GM12878 (cell line): ENCODE results near the gene UGT1A6. TPM values are rescaled to one million over a fixed set of nuclear protein-coding genes. Genes with fewer than 3 reads are reported as not detected.

ENCODE experiments used
- ATAC-seq: fragments of 200-7000 bp; cut with Tn5 transposase; 3 replicates; pipeline ENCODE4 v1.9.1; 2020; ENCODE audit warnings: mild to moderate bottlenecking, moderate library complexity
- BruUV-seq: library from RNA; stranded (reverse); fragments of 400-500 nt; replicated peaks from 2 replicates; lab custom pipeline; 2021; lab: Mats Ljungman, UMichigan
- CTCF ChIA-PET: fragments of 300-600 bp; sonication (Branson Sonifier 250); formaldehyde crosslinking; extraction: SDS; loops from one replicate; lab custom pipeline; 2021; ENCODE audit warnings: inconsistent platforms; lab: Yijun Ruan, JAX
- POLR2A ChIA-PET: fragments of 350-600 bp; formaldehyde crosslinking; extraction: SDS; loops from one replicate; lab custom pipeline; 2021; ENCODE audit warnings: inconsistent platforms; lab: Charles Lee
- RAD21 ChIA-PET: fragments of 300-600 bp; sonication (Branson Sonifier 250); formaldehyde crosslinking; loops from one replicate; lab custom pipeline; 2023; ENCODE audit warnings: antibody characterized with exemption; ENCODE audit not compliant: unreplicated experiment; lab: Charles Lee
- SMC1A ChIA-PET: fragments of 300-600 bp; sonication (Branson Sonifier 250); formaldehyde crosslinking; loops from one replicate; lab custom pipeline; 2023; ENCODE audit not compliant: unreplicated experiment, uncharacterized antibody; lab: Charles Lee
- DNase-seq: peaks from one replicate; pipeline ENCODE4 v3.0.0-alpha.2; 2011; ENCODE audit warnings: low read depth, low spot score
- FAIRE-seq: peaks from 3 replicates; lab custom pipeline; 2011; peaks lifted over from hg19 to GRCh38; lab: Jason Lieb, UNC
- H2AFZ ChIP-seq: 2 replicates; pipeline ENCODE4 v1.6.0; 2011; ENCODE audit warnings: low read depth, low read length, control low read depth; ENCODE audit not compliant: control insufficient read depth
- H3K27ac ChIP-seq: 2 replicates; pipeline ENCODE4 v1.5.1; 2011; ENCODE audit warnings: control low read depth; ENCODE audit not compliant: control insufficient read depth, insufficient read depth
- H3K27me3 ChIP-seq, 2 experiments: replicated peaks in 1 of 2; 2 replicates each; pipeline versions ENCODE4 v1.6.0 to v1.6.1; 2011; ENCODE audit warnings: low read length in 1 of 2; ENCODE audit not compliant: control insufficient read depth in 2 of 2, insufficient read depth in 2 of 2
- H3K36me3 ChIP-seq, 2 experiments: 2 replicates each; pipeline ENCODE4 v1.5.1; 2011; ENCODE audit warnings: low read length in 1 of 2; ENCODE audit not compliant: control insufficient read depth in 2 of 2, insufficient read depth in 2 of 2
- H3K4me1 ChIP-seq: 2 replicates; pipeline ENCODE4 v1.6.1; 2011; ENCODE audit warnings: mild to moderate bottlenecking, low read length, moderate library complexity, mixed read lengths; ENCODE audit not compliant: control insufficient read depth, insufficient read depth
- H3K4me2 ChIP-seq: 2 replicates; pipeline ENCODE4 v1.6.0; 2011; ENCODE audit warnings: control low read depth; ENCODE audit not compliant: control insufficient read depth, insufficient read depth
- H3K4me3 ChIP-seq: fragments of 200-600 bp; sonication (generic); 2 replicates; pipeline ENCODE4 v1.5.1; 2016
- H3K79me2 ChIP-seq: 2 replicates; pipeline ENCODE4 v1.6.0; 2011; ENCODE audit warnings: low read length; ENCODE audit not compliant: control insufficient read depth, insufficient read depth
- H3K9ac ChIP-seq: 2 replicates; pipeline ENCODE4 v1.8.0; 2011; ENCODE audit warnings: low read length, control low read depth, mixed read lengths; ENCODE audit not compliant: control insufficient read depth, insufficient read depth
- H3K9me3 ChIP-seq: replicated peaks from 3 replicates; pipeline ENCODE4 v1.5.1; 2011; ENCODE audit warnings: mild to moderate bottlenecking, low read length; ENCODE audit not compliant: control insufficient read depth, insufficient read depth
- H4K20me1 ChIP-seq: 2 replicates; pipeline ENCODE4 v1.6.0; 2011; ENCODE audit not compliant: control insufficient read depth, insufficient read depth
- BCL3 ChIP-seq: IDR thresholded peaks from 2 replicates; pipeline ENCODE4 v1.6.1; 2011; ENCODE audit warnings: borderline replicate concordance, low read depth, mild to moderate bottlenecking, moderate library complexity, low read length; ENCODE audit not compliant: insufficient read depth, poor library complexity, severe bottlenecking
- CBX5 ChIP-seq: sonication (generic); IDR thresholded peaks from 2 replicates; pipeline ENCODE4 v1.6.1; 2016; ENCODE audit warnings: low read depth, moderate library complexity, mild to moderate bottlenecking, inconsistent platforms
- DPF2 ChIP-seq: fragments of 450-650 bp; IDR thresholded peaks from 2 replicates; pipeline ENCODE4 v1.6.1; 2017; ENCODE audit warnings: mild to moderate bottlenecking
- EGR1 ChIP-seq, 2 experiments: IDR thresholded peaks; 1 replicate in 1 of 2; 2 replicates in 1 of 2; pipeline ENCODE4 v1.6.1; 2011 to 2012; ENCODE audit warnings: low read depth in 2 of 2, low read length in 2 of 2, borderline replicate concordance in 1 of 2, mild to moderate bottlenecking in 1 of 2, moderate library complexity in 1 of 2
- EZH2 ChIP-seq: IDR thresholded peaks from 2 replicates; pipeline ENCODE4 v1.6.1; 2012; ENCODE audit warnings: low read depth, mild to moderate bottlenecking, control low read depth, inconsistent platforms, low read length, borderline replicate concordance; ENCODE audit not compliant: control insufficient read depth
- HDAC2 ChIP-seq: fragments of 200-600 bp; sonication (generic); IDR thresholded peaks from 2 replicates; pipeline ENCODE4 v1.6.1; 2017
- NR2C1 ChIP-seq: fragments of 450-650 bp; IDR thresholded peaks from 2 replicates; pipeline ENCODE4 v1.6.1; 2017; ENCODE audit warnings: antibody characterized with exemption, mild to moderate bottlenecking, moderate library complexity
- PBX3 ChIP-seq: IDR thresholded peaks from 2 replicates; pipeline ENCODE4 v1.6.1; 2011; ENCODE audit warnings: mild to moderate bottlenecking, low read depth, low read length, moderate library complexity; ENCODE audit not compliant: insufficient replicate concordance
- POLR2A ChIP-seq: IDR thresholded peaks from 2 replicates; pipeline ENCODE4 v1.6.1; 2011; ENCODE audit warnings: low read depth, mild to moderate bottlenecking, low read length
- SMARCA5 ChIP-seq: fragments of 450-650 bp; IDR thresholded peaks from 2 replicates; pipeline ENCODE4 v1.6.1; 2017; ENCODE audit warnings: mild to moderate bottlenecking
- YY1 ChIP-seq: IDR thresholded peaks from 2 replicates; pipeline ENCODE4 v1.6.1; 2011; ENCODE audit warnings: low read depth, mild to moderate bottlenecking, low read length
- ZNF592 ChIP-seq: fragments of 450-650 bp; IDR thresholded peaks from 2 replicates; pipeline ENCODE4 v1.6.1; 2017; ENCODE audit warnings: mild to moderate bottlenecking, moderate library complexity
- WGBS: methylation state at CpG from one replicate; pipeline ENCODE4 v1.1.6; 2016; ENCODE audit warnings: low lambda C conversion rate; ENCODE audit not compliant: insufficient replicate concordance, insufficient coverage; ENCODE audit errors: missing lambda C conversion rate; 5-methylcytosine and 5-hydroxymethylcytosine counted together
- in situ Hi-C: fragments of 300-500 bp; cut with MboI; formaldehyde crosslinking; loops from 9 replicates; pipeline ENCODE4 v1.14.3; 2018; ENCODE audit warnings: mixed read lengths
- intact Hi-C: fragments of 100-400 bp; cut with micrococcal nuclease; formaldehyde crosslinking; loops from one replicate; pipeline ENCODE4 v1.14.2; 2022; ENCODE audit not compliant: unreplicated experiment
- polyA plus RNA-seq, 11 experiments: library from polyadenylated mRNA; depleted of rRNA in 4 of 11; unstranded in 6 of 11; stranded (reverse) in 5 of 11; fragments of >200 nt; fragmentation: Nextera tagmentation in 4 of 11; fragmentation: Illumina TruSeq in 1 of 11; extraction: Ambion mirVana in 4 of 11; extraction: Trizol in 1 of 11; gene quantifications; 1 replicate in 1 of 11; 2 replicates in 10 of 11; pipeline versions ENCODE4 v1.2.1 to v1.2.3, GENCODE V29; 2011 to 2016; ENCODE audit warnings: inconsistent platforms in 2 of 11, missing spikeins in 2 of 11, low read depth in 1 of 11
- total RNA-seq, 4 experiments: library from RNA; depleted of rRNA in 3 of 4; stranded (reverse); fragments of >200 nt in 3 of 4; fragmentation: Illumina TruSeq in 1 of 4; extraction: Trizol in 1 of 4; gene quantifications; 2 replicates each; pipeline versions ENCODE4 v1.2.1 to v1.2.3, GENCODE V29; 2013 to 2021

Gene UGT1A6
- total and polyA plus RNA-seq, 10 of the 15 experiments (the other 5 are each of a cell fraction or from before 2014, with no cell fraction given): not detected

- 21% methylated on average over 4 of the region's 4 CpGs for WGBS
- ChIA-PET CTCF (interaction anchor here (1.0 kb wide), 1 partner anchor 54 kb away, joined by 3 read pairs; no protein-coding TSS in a partner anchor), RAD21 (no interaction called here), SMC1A (no interaction called here), POLR2A (no interaction called here)
- H3K79me2 ChIP-seq: no peaks in the 10 kb centered on the region
- no peak overlapping the region for H3K4me2 ChIP-seq
- H3K27ac ChIP-seq: no peak overlapping the region
- H3K27me3 ChIP-seq: peaks cover 0 to 3% of the 10 kb centered on the region in 2 experiments; a peak in 1 of 4 replicates
- H3K9me3 ChIP-seq: no peaks in the 10 kb centered on the region
- ATAC-seq (no peak), DNase-seq (no peak), FAIRE-seq (no peak)
- H2AFZ ChIP-seq: no peak overlapping the region
- H3K4me3 ChIP-seq: no peak overlapping the region
- no peaks in the 10 kb centered on the region for H4K20me1 ChIP-seq
- intact Hi-C loops: no loop called here
- H3K4me1 ChIP-seq: no peaks in the 10 kb centered on the region
- no TSS peak for BruUV-seq
- no peaks in the 10 kb centered on the region for H3K36me3 ChIP-seq
- TF ChIP-seq BCL3: no peak
- TF ChIP-seq HDAC2: no peak
- TF ChIP-seq NR2C1: no peak
- in situ Hi-C loops: no loop called here
- no peak overlapping the region for H3K9ac ChIP-seq
Measured at GRCh38 chr2:233766416-233766815, 73.7 kb downstream of the UGT1A6 start.

- SMC1A ChIA-PET: interaction anchor here (0.6 kb wide), 1 partner anchor 31 kb away, joined by 3 read pairs; no protein-coding TSS in a partner anchor
- Histone ChIP-seq H3K27ac (no peak overlapping the region), H4K20me1 (no peaks in the 10 kb centered on the region), H3K9ac (no peak overlapping the region), H3K36me3 (no peaks in the 10 kb centered on the region), H3K4me1 (no peaks in the 10 kb centered on the region), H3K4me3 (no peak overlapping the region), H2AFZ (no peak overlapping the region), H3K4me2 (no peak overlapping the region), H3K79me2 (no peaks in the 10 kb centered on the region), H3K9me3 (no peaks in the 10 kb centered on the region), H3K27me3 (peaks cover 0 to 3% of the 10 kb centered on the region in 2 experiments; a peak in 1 of 4 replicates)
- FAIRE-seq (no peak), DNase-seq (no peak), ATAC-seq (no peak)
- in situ Hi-C loops: no loop called here
- CTCF ChIA-PET: no interaction called here
- intact Hi-C loops: no loop called here
- RAD21 ChIA-PET: no interaction called here
- POLR2A ChIA-PET: no interaction called here
- no TSS peak for BruUV-seq
- WGBS: 43% methylated on average over 4 of the region's 4 CpGs
- TF ChIP-seq CBX5 (no peak), EGR1 (IDR thresholded peaks at IDR 0.05; ENCODE audit: borderline replicate concordance in 1 of 2, low read depth in 2 of 2, low read length in 2 of 2) (no peak), ZNF592 (no peak), EZH2 (no peak), DPF2 (no peak), PBX3 (no peak), YY1 (no peak), POLR2A (no peak), SMARCA5 (no peak)
Measured at GRCh38 chr2:233768076-233768475, 75.4 kb downstream of the UGT1A6 start.
